ENCODE results near the gene EPHA10.

Gene EPHA10

DNA sequence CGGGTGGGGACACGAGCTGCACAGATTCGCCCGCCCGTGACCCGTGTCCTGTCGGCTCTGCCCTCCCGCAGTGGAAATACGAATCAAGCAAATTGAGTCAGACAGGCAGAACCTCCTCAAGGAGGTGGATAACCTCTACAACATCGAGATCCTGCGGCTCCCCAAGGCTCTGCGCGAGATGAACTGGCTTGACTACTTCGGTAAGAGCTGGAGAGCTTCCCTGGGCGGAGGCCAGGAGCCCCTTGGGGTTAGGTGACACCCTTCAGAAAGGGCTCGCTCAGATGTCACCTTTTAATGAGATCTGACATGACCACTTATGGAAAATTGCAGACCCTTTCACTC, 72.1 kb downstream of the EPHA10 start:
- Histone ChIP-seq H3K9ac (ENCODE audit: low read length) (peak overlapping the region; percentile 92), H3K36me3 (ENCODE audit: insufficient read depth, low read length) (peaks cover 43% of the 10 kb centered on the region), H2AFZ (ENCODE audit: low read length) (no peak overlapping the region)

DNA sequence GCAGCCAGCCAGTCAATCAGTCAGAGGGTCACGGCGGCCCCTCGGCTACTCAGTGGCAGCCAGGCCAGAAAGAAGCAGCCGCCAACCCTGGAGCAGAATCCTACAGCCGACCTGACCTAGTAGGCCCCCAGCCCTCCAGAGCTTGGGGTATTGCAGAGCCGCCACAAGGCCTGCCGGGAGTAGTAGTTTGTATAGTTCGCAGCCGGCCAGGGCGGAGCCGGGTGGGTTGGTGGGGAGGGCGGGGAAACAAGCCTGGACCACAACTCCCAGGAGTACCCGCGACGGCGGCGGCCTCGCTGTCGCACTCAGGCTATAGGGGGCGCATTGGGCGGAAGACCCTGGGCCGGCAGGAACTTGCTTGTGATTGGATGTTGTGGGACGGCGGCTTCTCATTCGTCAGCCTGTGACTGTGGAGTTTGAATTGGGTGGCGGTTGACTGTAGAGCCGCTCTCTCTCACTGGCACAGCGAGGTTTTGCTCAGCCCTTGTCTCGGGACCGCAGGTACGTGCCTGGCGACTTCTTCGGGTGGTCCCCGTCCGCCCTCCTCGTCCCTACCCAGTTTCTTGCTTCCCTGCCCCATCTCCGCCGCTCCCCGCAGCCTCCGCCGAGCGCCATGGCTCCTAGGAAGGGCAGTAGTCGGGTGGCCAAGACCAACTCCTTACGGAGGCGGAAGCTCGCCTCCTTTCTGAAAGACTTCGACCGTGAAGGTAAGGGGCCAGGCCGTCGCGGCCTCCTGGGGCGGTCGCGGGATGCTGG, 72.7 kb downstream of the EPHA10 start, which contains the start of gene CDCA8:
CDCA8 (plus strand) TSS at position 439 of the 756 bp plus-strand sequence; CDS start at position 614, 175 bp downstream.
- H3K36me3 ChIP-seq (ENCODE audit: insufficient read depth, low read length): peaks cover 39% of the 10 kb centered on the region

More for the DNA sequence above, 72.1 kb downstream of the EPHA10 start:
- Histone ChIP-seq H3K27me3 (ENCODE audit: insufficient read depth, low read length) (no peaks in the 10 kb centered on the region), H3K4me2 (ENCODE audit: low read length) (peak overlapping the region; percentile 80), H3K4me1 (ENCODE audit: insufficient read depth, low read length, severe bottlenecking) (peaks cover 30% of the 10 kb centered on the region), H3K9me3 (ENCODE audit: low read length) (no peaks in the 10 kb centered on the region), H3F3A (ENCODE audit: insufficient read depth, low read length) (no peaks in the 10 kb centered on the region), H3K4me3 (ENCODE audit: low read depth, low read length, poor library complexity, severe bottlenecking) (peak overlapping the region; percentile 85), H3K27ac (ENCODE audit: low read depth, low read length, poor library complexity, severe bottlenecking) (peak overlapping the region; percentile 78), H3K79me2 (ENCODE audit: insufficient read depth, low read length) (peaks cover 4% of the 10 kb centered on the region; the same call in 1 of the 2 replicates), H3K9me2 (ENCODE audit: low read depth, low read length) (no peaks in the 10 kb centered on the region), H4K20me1 (ENCODE audit: insufficient read depth, low read length) (no peaks in the 10 kb centered on the region)
- TF ChIP-seq, protein P1, sequence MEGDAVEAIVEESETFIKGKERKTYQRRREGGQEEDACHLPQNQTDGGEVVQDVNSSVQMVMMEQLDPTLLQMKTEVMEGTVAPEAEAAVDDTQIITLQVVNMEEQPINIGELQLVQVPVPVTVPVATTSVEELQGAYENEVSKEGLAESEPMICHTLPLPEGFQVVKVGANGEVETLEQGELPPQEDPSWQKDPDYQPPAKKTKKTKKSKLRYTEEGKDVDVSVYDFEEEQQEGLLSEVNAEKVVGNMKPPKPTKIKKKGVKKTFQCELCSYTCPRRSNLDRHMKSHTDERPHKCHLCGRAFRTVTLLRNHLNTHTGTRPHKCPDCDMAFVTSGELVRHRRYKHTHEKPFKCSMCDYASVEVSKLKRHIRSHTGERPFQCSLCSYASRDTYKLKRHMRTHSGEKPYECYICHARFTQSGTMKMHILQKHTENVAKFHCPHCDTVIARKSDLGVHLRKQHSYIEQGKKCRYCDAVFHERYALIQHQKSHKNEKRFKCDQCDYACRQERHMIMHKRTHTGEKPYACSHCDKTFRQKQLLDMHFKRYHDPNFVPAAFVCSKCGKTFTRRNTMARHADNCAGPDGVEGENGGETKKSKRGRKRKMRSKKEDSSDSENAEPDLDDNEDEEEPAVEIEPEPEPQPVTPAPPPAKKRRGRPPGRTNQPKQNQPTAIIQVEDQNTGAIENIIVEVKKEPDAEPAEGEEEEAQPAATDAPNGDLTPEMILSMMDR (IDR thresholded peaks at IDR 0.05; ENCODE audit: low read length): no peak
- no peak for TF ChIP-seq EZH2 (IDR thresholded peaks at IDR 0.05; ENCODE audit: borderline replicate concordance, low read length)

DNA sequence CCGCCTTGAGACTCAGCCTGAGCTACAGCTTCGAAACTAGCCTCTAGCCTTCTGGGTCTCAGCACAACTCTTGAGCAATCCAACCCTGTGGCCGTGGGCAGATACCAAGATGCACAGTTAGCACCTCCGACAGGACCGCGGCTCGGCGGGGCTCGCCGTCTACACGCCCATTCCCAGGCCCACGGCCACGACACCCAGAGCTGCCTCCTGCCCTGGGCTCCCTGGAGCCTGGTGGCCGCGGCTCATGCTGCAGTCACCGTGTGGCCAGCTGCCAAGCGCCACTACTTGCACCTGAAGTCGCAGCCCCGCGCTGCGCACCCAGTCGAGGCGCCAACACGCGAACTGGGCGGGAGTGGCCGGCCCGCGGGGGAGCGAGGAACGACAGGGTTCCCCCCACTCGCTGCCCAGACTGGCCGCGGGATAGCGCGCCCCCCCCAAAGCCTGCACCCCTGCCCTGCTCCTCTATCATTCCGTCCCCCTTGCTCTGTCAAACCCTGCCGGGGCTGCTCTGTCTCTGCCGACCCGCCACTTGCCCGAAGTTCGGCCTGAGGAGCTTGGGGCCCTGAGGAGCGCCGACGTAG, 73.3 kb downstream of the EPHA10 start:
- H2AFZ ChIP-seq (ENCODE audit: low read length): no peak overlapping the region
- no peaks in the 10 kb centered on the region for H3K9me2 ChIP-seq (ENCODE audit: low read depth, low read length)
- H3K27me3 ChIP-seq (ENCODE audit: insufficient read depth, low read length): no peaks in the 10 kb centered on the region
- peaks cover 30% of the 10 kb centered on the region for H3K4me1 ChIP-seq (ENCODE audit: insufficient read depth, low read length, severe bottlenecking)
- H3K36me3 ChIP-seq (ENCODE audit: insufficient read depth, low read length): peaks cover 34% of the 10 kb centered on the region
- no peaks in the 10 kb centered on the region for H3F3A ChIP-seq (ENCODE audit: insufficient read depth, low read length)
- H3K9ac ChIP-seq (ENCODE audit: low read length): peak overlapping the region; percentile 62
- TF ChIP-seq, protein P1 (IDR thresholded peaks at IDR 0.05; ENCODE audit: low read length): no peak
- no peak for TF ChIP-seq EZH2 (IDR thresholded peaks at IDR 0.05; ENCODE audit: borderline replicate concordance, low read length)
- peak overlapping the region; percentile 72 for H3K27ac ChIP-seq (ENCODE audit: low read depth, low read length, poor library complexity, severe bottlenecking)
- H3K4me3 ChIP-seq (ENCODE audit: low read depth, low read length, poor library complexity, severe bottlenecking): peak overlapping the region; percentile 85
- no peaks in the 10 kb centered on the region for H3K9me3 ChIP-seq (ENCODE audit: low read length)
- H4K20me1 ChIP-seq (ENCODE audit: insufficient read depth, low read length): no peaks in the 10 kb centered on the region
- H3K4me2 ChIP-seq (ENCODE audit: low read length): peak overlapping the region; percentile 98
- peaks cover 4% of the 10 kb centered on the region; the same call in 1 of the 2 replicates for H3K79me2 ChIP-seq (ENCODE audit: insufficient read depth, low read length)

More for the DNA sequence above, 72.7 kb downstream of the EPHA10 start, which contains the start of gene CDCA8:
- Histone ChIP-seq H3K4me3 (ENCODE audit: low read depth, low read length, poor library complexity, severe bottlenecking) (peak within 1 kb of the TSS; percentile 85), H3K27ac (ENCODE audit: low read depth, low read length, poor library complexity, severe bottlenecking) (peak within 1 kb of the TSS; percentile 78), H3F3A (ENCODE audit: insufficient read depth, low read length) (no peaks in the 10 kb centered on the region), H3K4me2 (ENCODE audit: low read length) (peak within 1 kb of the TSS; percentile 98), H3K9me3 (ENCODE audit: low read length) (no peaks in the 10 kb centered on the region), H2AFZ (ENCODE audit: low read length) (no peak within 1 kb of the TSS), H4K20me1 (ENCODE audit: insufficient read depth, low read length) (no peaks in the 10 kb centered on the region), H3K9me2 (ENCODE audit: low read depth, low read length) (no peaks in the 10 kb centered on the region), H3K79me2 (ENCODE audit: insufficient read depth, low read length) (peaks cover 4% of the 10 kb centered on the region; the same call in 1 of the 2 replicates), H3K4me1 (ENCODE audit: insufficient read depth, low read length, severe bottlenecking) (peaks cover 30% of the 10 kb centered on the region), H3K9ac (ENCODE audit: low read length) (peak within 1 kb of the TSS; percentile 92), H3K27me3 (ENCODE audit: insufficient read depth, low read length) (no peaks in the 10 kb centered on the region)
- TF ChIP-seq, protein P1 (IDR thresholded peaks at IDR 0.05; ENCODE audit: low read length): peak; percentile 65
- TF ChIP-seq EZH2 (IDR thresholded peaks at IDR 0.05; ENCODE audit: borderline replicate concordance, low read length): no peak
